Activated gamma-delta T cell treated with Interleukin-2 at 50 U/mL for 16 hours (primary cell): ENCODE results near the gene ARGLU1.
A peak's percentile ranks its signal among the peaks of the same experiment; 100 is the strongest.
"Not testable (repeated sequence)": the region's sequence is repeated elsewhere in the genome, so short reads cannot be mapped to it uniquely, and the experiment has no call there.

Experiments used
- DNase-seq: peaks from one replicate; pipeline ENCODE4 v3.0.0-alpha.2; 2020

The ARGLU1 gene

GRCh38 chr13:106567474-106568298 is at the start of gene ARGLU1:
TSS of gene ARGLU1 (minus strand) at chr13:106568137. CDS start at chr13:106567919, 218 bp downstream.
- peak; percentile 96 for DNase-seq

GRCh38 chr13:106617561-106617960 is 49.6 kb upstream of the ARGLU1 start:
- no peak for DNase-seq

DNA sequence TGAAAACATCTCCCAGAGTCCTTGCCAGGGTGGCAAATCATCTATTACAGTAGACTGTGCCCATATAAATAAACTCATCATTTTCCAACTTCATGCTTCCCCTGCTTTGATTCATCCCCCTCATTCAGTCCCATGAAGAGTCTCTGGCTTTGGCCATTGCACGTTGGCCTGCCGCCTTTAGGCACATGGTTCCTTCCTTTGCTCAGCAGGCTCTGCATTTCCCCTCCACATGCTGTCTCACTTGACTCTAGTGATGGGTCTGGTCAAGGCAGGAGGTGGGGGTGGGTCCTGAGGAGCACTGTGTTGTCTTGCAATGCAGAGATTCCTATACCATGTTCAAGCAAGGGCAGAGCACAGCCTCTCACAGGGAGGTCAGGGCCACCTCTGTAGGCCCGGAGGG is 48.8 kb upstream of the ARGLU1 start:
- no peak for DNase-seq

DNA sequence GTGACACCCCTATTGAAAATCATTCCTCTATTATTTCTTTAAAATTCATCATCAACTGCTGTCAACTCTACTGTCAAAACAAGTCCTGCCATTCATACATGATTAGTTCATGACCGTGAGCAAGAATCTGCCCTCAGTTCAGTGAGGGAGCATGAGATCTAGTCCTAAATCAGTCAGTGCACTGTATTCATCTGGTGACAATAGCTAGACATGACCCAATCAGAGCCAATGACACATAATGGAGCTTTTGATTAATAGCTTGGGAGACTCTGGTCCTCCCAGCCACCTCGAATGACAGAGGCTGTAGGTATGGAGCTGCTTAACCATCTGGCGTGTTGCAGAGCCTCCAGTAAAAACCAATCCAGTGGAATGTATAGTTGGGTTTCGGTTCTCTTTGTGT is 46.9 kb upstream of the ARGLU1 start:
- no peak for DNase-seq

GRCh38 chr13:106612688-106613087 is 44.8 kb upstream of the ARGLU1 start:
- DNase-seq = no peak

- DNase-seq = no peak
Measured at GRCh38 chr13:106610486-106610885, 42.5 kb upstream of the ARGLU1 start.

DNA sequence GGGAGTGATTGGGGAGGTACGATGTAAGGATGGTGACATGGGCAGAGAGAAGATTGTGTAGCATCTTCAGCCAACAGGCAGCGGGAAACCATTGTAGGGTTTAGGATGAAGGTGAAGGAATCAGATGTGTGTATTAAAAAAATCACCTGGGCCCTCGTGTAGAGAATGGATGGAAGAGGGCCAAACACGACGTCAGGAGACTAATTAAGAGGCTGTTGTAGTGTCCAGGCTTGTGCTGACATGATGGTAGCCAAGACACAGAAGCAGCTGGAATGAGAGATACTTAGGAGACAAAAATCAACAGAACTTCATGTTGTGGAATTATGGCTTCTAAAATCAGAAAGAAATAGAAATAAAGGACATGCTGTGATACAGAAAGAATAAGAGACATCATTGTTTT is 41.2 kb upstream of the ARGLU1 start:
- DNase-seq = no peak

GRCh38 chr13:106603546-106603945 is 35.6 kb upstream of the ARGLU1 start:
- no peak for DNase-seq

- DNase-seq = no peak
Measured at GRCh38 chr13:106602178-106602577, 34.2 kb upstream of the ARGLU1 start.

DNA sequence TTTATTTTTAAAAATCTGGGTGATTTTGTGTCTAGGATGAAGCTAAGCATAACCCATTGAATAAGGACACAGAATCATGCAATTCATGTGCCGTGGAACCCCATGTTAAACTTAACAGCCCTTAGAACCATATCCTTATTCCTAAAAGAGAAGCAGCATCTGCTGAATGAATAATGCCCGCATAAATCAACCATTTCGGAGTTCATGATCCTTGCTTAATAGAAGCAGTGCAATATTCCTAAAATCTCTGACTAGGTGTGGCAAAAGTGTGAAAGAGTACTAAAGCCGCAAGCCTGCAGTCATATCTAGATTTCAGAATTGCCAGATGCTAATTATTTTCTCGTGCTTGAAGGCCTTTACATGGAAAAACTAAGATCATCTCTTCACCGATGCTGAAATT is 33.6 kb upstream of the ARGLU1 start:
- DNase-seq = no peak

DNA sequence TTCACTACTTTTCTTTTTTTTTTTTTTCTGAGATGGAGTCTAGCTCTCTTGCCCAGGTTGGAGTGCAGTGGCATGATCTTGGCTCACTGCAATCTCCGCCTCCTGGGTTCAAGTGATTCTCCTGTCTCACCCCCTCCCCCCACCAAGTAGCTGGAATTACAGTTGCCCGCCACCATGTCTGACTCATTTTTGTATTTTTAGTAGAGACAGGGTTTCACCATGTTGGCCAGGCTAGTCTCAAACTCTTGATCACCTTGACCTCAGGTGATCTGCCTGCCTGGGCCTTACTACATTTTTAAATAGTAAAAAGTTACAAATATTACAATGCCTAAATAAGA is 32.8 kb upstream of the ARGLU1 start:
- DNase-seq = not testable (repeated sequence)

- no peak for DNase-seq
Measured at GRCh38 chr13:106599875-106600797, 32.2 kb upstream of the ARGLU1 start.

DNA sequence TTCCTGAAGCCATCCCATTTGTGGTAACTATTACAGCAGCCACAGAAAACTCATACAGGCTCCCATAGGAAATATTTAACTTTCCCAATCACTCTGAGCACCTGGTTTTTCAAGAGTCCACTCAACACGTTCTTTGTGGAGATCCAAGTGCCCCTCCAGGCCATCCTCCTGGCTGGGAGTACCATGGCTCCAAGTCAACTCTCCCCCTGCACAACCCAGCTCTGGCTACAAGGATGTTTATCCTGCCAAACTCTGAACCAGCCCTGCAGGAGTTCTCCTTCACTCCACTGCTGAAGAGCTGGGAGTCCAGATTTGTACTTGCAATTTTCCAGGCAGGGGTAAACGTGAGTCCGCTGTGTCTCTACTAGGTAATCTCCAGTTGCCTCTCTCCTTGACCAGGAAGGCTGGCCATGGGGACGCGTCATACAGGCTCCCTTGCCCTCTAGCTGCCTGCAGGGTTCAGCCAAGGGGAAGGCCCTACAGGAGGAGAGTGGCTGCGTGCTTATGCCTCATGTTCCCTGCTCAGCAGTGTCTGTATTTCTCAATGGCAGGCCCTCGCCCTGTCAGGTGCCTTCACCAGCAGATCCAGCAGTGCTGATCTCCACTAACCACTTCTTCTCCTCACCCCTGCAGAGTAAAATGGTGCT is 29.9 kb upstream of the ARGLU1 start:
- DNase-seq = no peak

DNA sequence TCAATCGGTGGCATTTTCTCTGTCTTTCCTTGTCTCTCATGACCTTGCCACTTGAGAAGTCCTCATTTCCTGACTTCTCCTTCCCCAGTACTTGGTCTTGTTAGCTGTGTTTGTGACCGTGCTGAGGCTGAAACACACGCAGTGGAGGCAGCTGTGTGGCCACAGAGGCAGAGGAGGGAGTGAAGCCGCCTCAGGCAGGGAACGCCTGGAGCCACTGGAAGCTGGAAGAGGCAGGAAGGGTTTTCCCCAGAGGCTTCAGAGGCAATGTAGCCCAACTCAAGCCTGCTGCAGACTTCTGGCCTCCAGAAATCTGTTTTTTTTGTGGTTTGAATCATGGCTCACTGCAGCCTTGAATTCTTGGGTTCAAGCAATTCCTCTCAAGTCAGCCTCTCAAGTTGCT is 29.2 kb upstream of the ARGLU1 start:
- DNase-seq = no peak

DNA sequence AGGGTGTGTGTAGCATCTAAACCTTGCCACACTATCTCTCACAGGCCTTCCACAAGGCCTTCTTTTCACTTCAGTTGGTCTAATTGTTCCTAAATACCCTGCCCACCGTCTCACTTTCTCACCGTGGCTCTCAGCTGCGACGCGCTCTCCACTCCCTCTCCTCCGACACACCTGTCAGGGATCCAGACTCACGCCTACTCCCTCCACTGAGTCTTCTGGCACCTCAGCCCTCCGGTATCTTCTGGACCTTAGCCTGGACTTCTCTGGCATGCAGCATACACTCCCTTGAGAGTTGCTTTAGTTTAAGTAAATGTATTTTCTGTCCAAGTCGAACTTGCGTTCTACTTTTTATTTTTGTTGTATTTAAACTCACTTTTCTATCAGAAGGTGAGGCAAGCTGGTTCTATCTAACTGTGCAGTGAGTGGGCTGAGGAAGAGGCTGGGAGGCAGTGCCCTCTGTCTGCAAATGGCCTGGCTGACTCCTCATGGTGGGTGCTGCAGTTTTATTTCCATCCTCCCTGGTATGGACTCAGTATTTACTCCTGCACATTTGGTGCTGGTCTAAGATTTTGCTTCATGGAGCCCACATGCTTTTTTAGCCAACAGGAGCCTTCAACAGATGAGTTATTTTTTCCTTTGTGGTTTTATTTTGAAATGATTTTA is 28.5 kb upstream of the ARGLU1 start:
- DNase-seq = no peak

- no peak for DNase-seq
Measured at GRCh38 chr13:106595625-106596024, 27.7 kb upstream of the ARGLU1 start.

GRCh38 chr13:106594980-106595379 is 27.0 kb upstream of the ARGLU1 start:
- DNase-seq = no peak

DNA sequence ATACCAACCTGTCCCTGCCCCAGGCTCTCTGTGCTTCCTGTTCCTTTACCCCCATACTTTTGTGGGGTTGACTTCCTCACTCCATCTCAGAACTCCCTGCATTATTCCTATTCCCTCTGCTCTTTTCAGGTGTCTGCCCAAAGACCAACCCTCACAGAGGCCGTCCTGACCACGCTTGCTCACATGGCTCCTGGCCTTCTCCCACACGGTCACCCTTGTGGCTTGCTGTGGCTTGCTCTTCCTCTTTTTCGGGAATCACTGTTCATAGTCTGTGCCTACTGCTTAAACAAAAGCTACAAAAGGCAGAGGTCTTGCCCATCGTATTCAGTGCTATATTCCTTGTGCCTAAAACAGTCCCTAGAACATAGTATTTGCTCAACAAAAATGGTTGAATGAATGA is 25.2 kb upstream of the ARGLU1 start:
- DNase-seq = no peak

- DNase-seq = no peak
Measured at GRCh38 chr13:106591299-106591698, 23.4 kb upstream of the ARGLU1 start.

DNA sequence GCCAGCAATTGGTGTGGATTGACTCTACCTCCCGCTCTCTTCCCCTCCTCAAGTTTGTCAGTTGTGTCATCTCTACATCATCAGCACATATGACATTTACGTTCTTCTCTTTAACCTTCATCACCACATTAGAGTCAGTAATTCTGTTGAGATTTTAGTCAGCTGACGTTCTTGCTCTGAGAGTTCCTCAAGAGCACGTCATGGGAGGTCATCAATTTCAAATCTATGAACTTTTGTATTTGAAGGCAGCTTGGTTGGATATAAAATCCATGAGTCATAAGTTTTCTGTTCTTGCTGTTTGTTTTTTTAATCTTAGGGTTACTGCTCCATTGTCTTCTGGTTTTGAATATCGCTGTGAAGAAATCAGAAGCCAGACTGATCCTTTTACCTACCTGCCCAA is 21.8 kb upstream of the ARGLU1 start:
- no peak for DNase-seq

DNA sequence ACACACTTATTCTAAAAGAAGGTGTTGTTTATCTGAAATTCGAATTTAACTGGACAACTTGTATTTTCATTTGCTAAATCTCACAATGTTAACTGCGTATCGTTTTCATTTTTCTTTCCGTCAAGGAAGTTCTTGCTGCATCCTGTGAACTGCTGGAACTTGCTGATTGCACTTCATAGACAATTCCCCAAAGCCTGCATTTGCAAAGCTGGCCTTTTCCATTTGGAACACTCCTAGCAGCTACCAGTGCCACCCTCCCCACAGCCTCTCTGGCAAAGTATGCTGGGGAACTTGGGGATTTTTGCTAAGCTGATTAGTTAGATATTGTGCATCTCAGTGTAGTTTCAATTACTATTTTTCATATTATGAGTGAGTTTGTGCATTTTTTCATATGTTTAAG is 20.4 kb upstream of the ARGLU1 start:
- DNase-seq = no peak

DNA sequence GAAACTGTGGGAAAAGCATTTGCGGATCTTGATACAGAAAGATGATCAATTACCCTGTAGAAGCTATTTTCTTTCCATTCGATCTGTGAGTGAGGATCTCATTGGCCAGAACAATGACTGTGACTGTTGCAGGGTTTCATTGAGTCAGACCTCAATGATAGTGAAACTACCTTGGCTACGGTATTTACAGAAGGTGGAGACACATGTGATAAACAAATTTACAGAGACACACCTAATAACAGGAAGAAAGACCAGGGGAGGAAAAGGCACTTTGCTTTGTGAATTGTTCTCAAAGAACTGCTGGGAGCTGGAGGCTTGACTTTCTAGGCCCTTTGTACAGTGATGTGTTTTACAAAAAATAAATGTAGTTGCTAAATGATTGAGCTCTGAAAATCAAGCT is 19.9 kb upstream of the ARGLU1 start:
- no peak for DNase-seq

GRCh38 chr13:106586648-106587166 is 18.8 kb upstream of the ARGLU1 start:
- no peak for DNase-seq
